Fibroblast of lung (primary cell): ENCODE data around the gene ZNF618. TPM values are rescaled to one million over a fixed set of nuclear protein-coding genes. Genes with fewer than 3 reads are reported as not detected.

ENCODE experiments used
- DNase-seq, 2 donors: peaks; one replicate each; pipeline versions ENCODE4 v3.0.0 to v3.0.0-alpha.2; 2010; ENCODE audit warnings: low read depth in 2 of 2
- H2AFZ ChIP-seq: 2 replicates; pipeline ENCODE4 v1.5.1; 2012; ENCODE audit warnings: low read length, control low read depth, inconsistent platforms
- H3K27ac ChIP-seq: 2 replicates; pipeline ENCODE4 v1.5.1; 2011; ENCODE audit warnings: low read length, control low read depth; ENCODE audit not compliant: insufficient read depth
- H3K27me3 ChIP-seq: 2 replicates; pipeline ENCODE4 v1.5.1; 2011; ENCODE audit warnings: mild to moderate bottlenecking, low read length; ENCODE audit not compliant: control insufficient read depth, insufficient read depth
- H3K36me3 ChIP-seq: 2 replicates; pipeline ENCODE4 v1.5.1; 2011; ENCODE audit warnings: low read length; ENCODE audit not compliant: control insufficient read depth, insufficient read depth
- H3K4me1 ChIP-seq: 2 replicates; pipeline ENCODE4 v1.5.1; 2011; ENCODE audit warnings: low read length; ENCODE audit not compliant: control insufficient read depth, insufficient read depth; ENCODE audit errors: extremely low read depth
- H3K4me2 ChIP-seq: 2 replicates; pipeline ENCODE4 v1.5.1; 2011; ENCODE audit warnings: low read length, control low read depth; ENCODE audit not compliant: insufficient read depth; ENCODE audit errors: extremely low read depth
- H3K4me3 ChIP-seq, 4 experiments: fragments of 200-600 bp in 1 of 4; sonication (generic) in 1 of 4; replicated peaks in 1 of 4; 2 replicates each; pipeline ENCODE4 v1.5.1; 2011 to 2016; ENCODE audit warnings: low read length in 4 of 4, low read depth in 3 of 4, mild to moderate bottlenecking in 3 of 4, control low read depth in 2 of 4, inconsistent platforms in 1 of 4, mixed read lengths in 1 of 4; ENCODE audit not compliant: insufficient read depth in 1 of 4; ENCODE audit errors: control extremely low read depth in 1 of 4
- H3K79me2 ChIP-seq: 2 replicates; pipeline ENCODE4 v1.5.1; 2012; ENCODE audit warnings: mild to moderate bottlenecking, low read length, inconsistent platforms; ENCODE audit not compliant: control insufficient read depth, insufficient read depth
- H3K9ac ChIP-seq: 2 replicates; pipeline ENCODE4 v1.5.1; 2011; ENCODE audit warnings: mild to moderate bottlenecking, low read length, control low read depth; ENCODE audit not compliant: insufficient read depth
- H3K9me3 ChIP-seq: 2 replicates; pipeline ENCODE4 v1.5.1; 2012; ENCODE audit warnings: low read depth, low read length; ENCODE audit not compliant: control insufficient read depth, insufficient read depth
- H4K20me1 ChIP-seq: 2 replicates; pipeline ENCODE4 v1.5.1; 2011; ENCODE audit warnings: low read length; ENCODE audit not compliant: control insufficient read depth, insufficient read depth; ENCODE audit errors: extremely low read depth
- EZH2 ChIP-seq: IDR thresholded peaks from 2 replicates; pipeline ENCODE4 v1.5.1; 2012; ENCODE audit warnings: low read length, control low read depth, mild to moderate bottlenecking; ENCODE audit errors: missing control alignments
- polyA plus RNA-seq, 2 donors: library from polyadenylated mRNA; depleted of rRNA in 1 of 2; stranded (reverse) in 1 of 2; unstranded in 1 of 2; fragments of >200 nt; gene quantifications; 2 replicates each; pipeline ENCODE4 v1.2.1, GENCODE V29; 2011 to 2012; ENCODE audit warnings: missing spikeins in 1 of 2
- total RNA-seq: library from RNA; depleted of rRNA; stranded (reverse); fragments of >200 nt; gene quantifications from 2 replicates; pipeline ENCODE4 v1.2.1, GENCODE V29; 2014
- TF ChIP-seq, protein P1 (sequence below), 2 donors: IDR thresholded peaks in 1 of 2; conservative IDR thresholded peaks in 1 of 2; 1 replicate in 1 of 2; 2 replicates in 1 of 2; pipeline ENCODE4 v1.5.1; 2011 to 2012; ENCODE audit warnings: low read length in 2 of 2, control low read depth in 1 of 2, inconsistent platforms in 1 of 2, low read depth in 1 of 2, mild to moderate bottlenecking in 1 of 2

ZNF618 gene
- total and polyA plus RNA-seq, 2 donors (not counting 1 experiment from before 2014, with no cell fraction given): 6.6 to 8.6 TPM

DNA sequence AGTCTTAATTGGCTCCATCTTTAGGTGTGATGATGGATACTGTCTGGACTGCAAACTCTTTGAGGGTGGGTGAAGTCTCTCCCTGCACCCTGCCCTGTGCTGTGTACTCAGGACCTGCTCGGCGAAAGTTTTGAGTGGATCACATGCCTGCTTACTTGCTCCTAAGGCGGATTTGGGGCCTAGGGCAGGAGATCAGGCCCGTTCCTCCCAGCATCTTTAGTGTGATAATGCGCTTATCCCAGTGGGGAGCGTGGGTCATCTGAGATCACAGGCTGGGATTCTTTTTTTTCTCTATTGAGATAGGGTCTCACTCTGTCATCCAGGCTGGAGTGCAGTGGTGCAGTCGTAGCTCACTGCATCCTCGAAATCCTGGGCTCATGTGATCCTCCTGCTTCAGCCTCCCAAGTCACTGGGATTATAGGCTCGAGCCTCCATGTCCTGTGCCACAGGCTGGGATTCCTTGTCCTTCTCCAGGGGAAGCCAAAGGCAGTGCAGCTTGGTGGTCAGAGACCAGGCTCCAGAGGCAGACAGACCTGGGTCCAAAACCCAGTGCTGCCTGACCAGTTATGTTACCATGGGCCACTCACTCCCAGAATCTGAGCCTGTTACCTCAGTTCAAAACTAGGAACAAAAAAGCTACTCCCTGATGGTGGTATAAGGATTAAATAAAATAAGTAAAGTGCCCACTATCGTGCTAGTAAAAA lies 59.7 kb downstream of the ZNF618 start:
- DNase-seq: no peak
- H3K9ac ChIP-seq: no peak overlapping the region
- peaks cover 27% of the 10 kb centered on the region for H3K79me2 ChIP-seq
- TF ChIP-seq, protein P1, sequence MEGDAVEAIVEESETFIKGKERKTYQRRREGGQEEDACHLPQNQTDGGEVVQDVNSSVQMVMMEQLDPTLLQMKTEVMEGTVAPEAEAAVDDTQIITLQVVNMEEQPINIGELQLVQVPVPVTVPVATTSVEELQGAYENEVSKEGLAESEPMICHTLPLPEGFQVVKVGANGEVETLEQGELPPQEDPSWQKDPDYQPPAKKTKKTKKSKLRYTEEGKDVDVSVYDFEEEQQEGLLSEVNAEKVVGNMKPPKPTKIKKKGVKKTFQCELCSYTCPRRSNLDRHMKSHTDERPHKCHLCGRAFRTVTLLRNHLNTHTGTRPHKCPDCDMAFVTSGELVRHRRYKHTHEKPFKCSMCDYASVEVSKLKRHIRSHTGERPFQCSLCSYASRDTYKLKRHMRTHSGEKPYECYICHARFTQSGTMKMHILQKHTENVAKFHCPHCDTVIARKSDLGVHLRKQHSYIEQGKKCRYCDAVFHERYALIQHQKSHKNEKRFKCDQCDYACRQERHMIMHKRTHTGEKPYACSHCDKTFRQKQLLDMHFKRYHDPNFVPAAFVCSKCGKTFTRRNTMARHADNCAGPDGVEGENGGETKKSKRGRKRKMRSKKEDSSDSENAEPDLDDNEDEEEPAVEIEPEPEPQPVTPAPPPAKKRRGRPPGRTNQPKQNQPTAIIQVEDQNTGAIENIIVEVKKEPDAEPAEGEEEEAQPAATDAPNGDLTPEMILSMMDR (conservative IDR thresholded peaks at IDR 0.05 in 1 of 2, IDR thresholded peaks at IDR 0.05 in 1 of 2; ENCODE audit: low read depth in 1 of 2, low read length in 2 of 2): no peak
- no peak for TF ChIP-seq EZH2
- H3K27me3 ChIP-seq: no peaks in the 10 kb centered on the region
- no peaks in the 10 kb centered on the region for H4K20me1 ChIP-seq
- peaks cover 2% of the 10 kb centered on the region for H3K4me1 ChIP-seq
- no peak overlapping the region for H3K27ac ChIP-seq
- H2AFZ ChIP-seq: no peak overlapping the region
- H3K4me3 ChIP-seq: no peak overlapping the region
- no peak overlapping the region for H3K4me2 ChIP-seq
- no peaks in the 10 kb centered on the region for H3K36me3 ChIP-seq
- H3K9me3 ChIP-seq: no peaks in the 10 kb centered on the region

DNA sequence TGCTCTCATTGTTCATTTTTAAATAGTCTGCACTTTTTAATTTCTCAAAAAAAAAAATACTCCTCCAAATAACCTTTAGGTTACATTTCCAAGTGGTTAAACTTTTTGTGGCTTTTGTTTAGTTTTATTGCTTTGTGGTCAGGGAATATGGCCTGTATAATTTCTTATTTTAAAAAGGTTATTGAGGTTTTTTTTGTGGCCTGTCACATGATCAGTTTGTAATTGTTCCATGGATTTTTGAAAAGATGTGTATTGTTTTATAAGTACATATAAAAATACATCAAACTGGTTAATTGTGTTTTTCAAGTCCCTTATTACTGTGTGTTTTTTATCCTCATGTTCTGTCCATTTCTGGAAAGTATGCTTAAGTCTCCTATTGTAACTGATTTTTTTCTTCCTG lies 64.0 kb downstream of the ZNF618 start:
- DNase-seq: peak in 1 of 2 donors; percentile 28
- peaks cover 2% of the 10 kb centered on the region for H3K4me1 ChIP-seq
- TF ChIP-seq EZH2: no peak
- TF ChIP-seq, protein P1 (conservative IDR thresholded peaks at IDR 0.05 in 1 of 2, IDR thresholded peaks at IDR 0.05 in 1 of 2; ENCODE audit: low read depth in 1 of 2, low read length in 2 of 2): no peak

GRCh38 chr9:113941056-113941455 lies 64.9 kb downstream of the ZNF618 start:
- peaks cover 7% of the 10 kb centered on the region for H3K79me2 ChIP-seq
- H2AFZ ChIP-seq: no peak overlapping the region
- H3K9me3 ChIP-seq: no peaks in the 10 kb centered on the region
- H3K27ac ChIP-seq: no peak overlapping the region
- no peak overlapping the region for H3K9ac ChIP-seq
- H3K4me1 ChIP-seq: peaks cover 2% of the 10 kb centered on the region
- no peak overlapping the region for H3K4me3 ChIP-seq
- no peak overlapping the region for H3K4me2 ChIP-seq
- no peaks in the 10 kb centered on the region for H3K36me3 ChIP-seq
- no peaks in the 10 kb centered on the region for H3K27me3 ChIP-seq
- TF ChIP-seq, protein P1 (conservative IDR thresholded peaks at IDR 0.05 in 1 of 2, IDR thresholded peaks at IDR 0.05 in 1 of 2; ENCODE audit: low read depth in 1 of 2, low read length in 2 of 2): no peak
- no peak for TF ChIP-seq EZH2
- no peaks in the 10 kb centered on the region for H4K20me1 ChIP-seq
- DNase-seq: peak in 1 of 2 donors; percentile 13

More for the DNA sequence above, 64.0 kb downstream of the ZNF618 start:
- no peak overlapping the region for H3K27ac ChIP-seq
- H3K9me3 ChIP-seq: no peaks in the 10 kb centered on the region
- H3K36me3 ChIP-seq: no peaks in the 10 kb centered on the region
- no peaks in the 10 kb centered on the region for H3K27me3 ChIP-seq
- H3K79me2 ChIP-seq: peaks cover 10% of the 10 kb centered on the region
- no peak overlapping the region for H3K9ac ChIP-seq
- H3K4me3 ChIP-seq: no peak overlapping the region
- H2AFZ ChIP-seq: no peak overlapping the region
- no peak overlapping the region for H3K4me2 ChIP-seq
- H4K20me1 ChIP-seq: no peaks in the 10 kb centered on the region
